ENCODE measurements around the gene GRK4. TPM values are rescaled to one million over a fixed set of nuclear protein-coding genes. Genes with fewer than 3 reads are reported as not detected.

GRK4 gene
- total RNA-seq, 1 experiment from 2014 or later = 4.2 TPM

GRCh38 chr4:3083732-3084131, 120.4 kb downstream of the GRK4 start:
- H3K9me3 ChIP-seq (ENCODE audit: control insufficient read depth in 1 of 2, insufficient read depth in 1 of 2, low read depth in 1 of 2, low read length in 2 of 2) = no peaks in the 10 kb centered on the region
- ATAC-seq (no peak), DNase-seq (ENCODE audit: low read depth, low spot score) (no peak)
- no peak overlapping the region for H3K27ac ChIP-seq (ENCODE audit: low read depth, low read length)
- no peaks in the 10 kb centered on the region for H3K4me1 ChIP-seq (ENCODE audit: control insufficient read depth in 1 of 2, insufficient read depth in 2 of 2, low read length in 2 of 2)
- H3K79me2 ChIP-seq (ENCODE audit: insufficient read depth, low read length) = peaks cover 61% of the 10 kb centered on the region
- ChIA-PET RAD21 (ENCODE audit: low non-redundant PET in 1 of 2, low total read pairs in 2 of 2, uncharacterized antibody in 2 of 2, unreplicated experiment in 2 of 2) (no interaction called here), POLR2A (no interaction called here), CTCF (no interaction called here)
- H2AFZ ChIP-seq (ENCODE audit: low read depth, low read length, poor library complexity, severe bottlenecking) = no peak overlapping the region
- H3K4me3 ChIP-seq (replicated peaks in 1 of 2; ENCODE audit: low read depth in 1 of 2, low read length in 2 of 2) = no peak overlapping the region
- BruUV-seq (replicated peaks) = no TSS peak
- no peak overlapping the region for H3K9ac ChIP-seq (ENCODE audit: low read length)
- TF ChIP-seq ZNF274 (IDR thresholded peaks at IDR 0.05; ENCODE audit: low read depth, low read length) (no peak), CBX3 (IDR thresholded peaks at IDR 0.05; ENCODE audit: low read depth) (no peak), RAD21 (IDR thresholded peaks at IDR 0.05; ENCODE audit: low read depth) (no peak), POLR2A (IDR thresholded peaks at IDR 0.05; ENCODE audit: borderline replicate concordance, extremely low read depth, insufficient read depth, insufficient read length) (no peak)
- no peaks in the 10 kb centered on the region for H3K27me3 ChIP-seq (ENCODE audit: insufficient read depth, low read length)
- no peaks in the 10 kb centered on the region for H4K20me1 ChIP-seq (ENCODE audit: insufficient read depth)
- no peak overlapping the region for H3K4me2 ChIP-seq (ENCODE audit: low read length)
- H3K36me3 ChIP-seq (ENCODE audit: control insufficient read depth in 1 of 2, insufficient read depth in 2 of 2, low read length in 2 of 2) = no peaks in the 10 kb centered on the region
- intact Hi-C loops (cut with micrococcal nuclease) = no loop called here
- H3K9me2 ChIP-seq (ENCODE audit: insufficient read depth) = no peaks in the 10 kb centered on the region

DNA sequence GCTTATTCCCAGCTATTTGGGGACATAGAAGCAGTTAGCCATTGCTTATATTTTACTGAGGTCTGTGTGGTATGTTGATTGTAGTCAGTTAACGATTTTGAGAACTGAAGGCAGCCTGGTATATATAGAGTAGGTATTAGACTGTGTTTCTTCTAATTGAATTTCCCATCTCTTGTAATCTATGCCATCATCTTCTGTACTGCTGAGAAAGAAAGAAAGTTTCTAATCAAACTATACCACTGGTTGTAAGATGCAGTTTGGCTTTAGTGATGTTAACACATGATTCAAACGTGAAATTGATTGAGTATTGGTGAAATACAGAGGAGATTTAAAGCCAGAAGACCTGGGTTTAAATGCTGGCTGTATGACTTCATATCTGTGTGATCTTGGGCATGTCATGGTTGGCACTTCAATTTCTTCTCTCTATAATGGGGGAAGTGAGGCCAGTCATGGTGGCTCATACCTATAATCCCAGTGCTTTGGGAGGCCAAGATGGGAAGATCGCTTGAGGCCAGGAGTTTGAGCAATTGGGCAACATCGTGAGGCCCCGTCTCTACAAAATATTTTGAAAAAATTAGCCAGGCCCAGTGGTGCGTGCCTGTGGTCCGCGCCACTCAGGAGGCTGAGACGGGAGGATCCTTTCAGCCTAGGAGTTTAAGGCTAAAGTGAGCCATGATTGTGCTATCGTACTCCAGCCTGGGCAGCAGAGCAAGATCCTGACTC, 122.7 kb downstream of the GRK4 start:
- DNase-seq (ENCODE audit: low read depth, low spot score) (no peak), ATAC-seq (no peak)
- Histone ChIP-seq H4K20me1 (ENCODE audit: insufficient read depth) (no peaks in the 10 kb centered on the region), H3K79me2 (ENCODE audit: insufficient read depth, low read length) (peaks cover 38% of the 10 kb centered on the region), H2AFZ (ENCODE audit: low read depth, low read length, poor library complexity, severe bottlenecking) (no peak overlapping the region), H3K9me3 (ENCODE audit: control insufficient read depth in 1 of 2, insufficient read depth in 1 of 2, low read depth in 1 of 2, low read length in 2 of 2) (no peaks in the 10 kb centered on the region), H3K4me3 (replicated peaks in 1 of 2; ENCODE audit: low read depth in 1 of 2, low read length in 2 of 2) (no peak overlapping the region), H3K4me1 (ENCODE audit: control insufficient read depth in 1 of 2, insufficient read depth in 2 of 2, low read length in 2 of 2) (no peaks in the 10 kb centered on the region), H3K9ac (ENCODE audit: low read length) (no peak overlapping the region), H3K36me3 (ENCODE audit: control insufficient read depth in 1 of 2, insufficient read depth in 2 of 2, low read length in 2 of 2) (0 out of 4 replicates have a peak, but pooled peaks cover 0 to 2% of the 10 kb centered on the region in 2 experiments), H3K27ac (ENCODE audit: low read depth, low read length) (no peak overlapping the region), H3K4me2 (ENCODE audit: low read length) (no peak overlapping the region), H3K9me2 (ENCODE audit: insufficient read depth) (no peaks in the 10 kb centered on the region), H3K27me3 (ENCODE audit: insufficient read depth, low read length) (no peaks in the 10 kb centered on the region)
- POLR2A ChIA-PET = no interaction called here
- intact Hi-C loops (cut with micrococcal nuclease) = no loop called here
- RAD21 ChIA-PET (ENCODE audit: low non-redundant PET in 1 of 2, low total read pairs in 2 of 2, uncharacterized antibody in 2 of 2, unreplicated experiment in 2 of 2) = no interaction called here
- TF ChIP-seq RAD21 (IDR thresholded peaks at IDR 0.05; ENCODE audit: low read depth) (no peak), JUND (IDR thresholded peaks at IDR 0.05) (no peak), EZH2phosphoT487 (IDR thresholded peaks at IDR 0.05; ENCODE audit: borderline replicate concordance) (no peak), ATF3 (IDR thresholded peaks at IDR 0.05) (no peak), CBX3 (IDR thresholded peaks at IDR 0.05; ENCODE audit: low read depth) (no peak), FOSL1 (IDR thresholded peaks at IDR 0.05; ENCODE audit: low read depth) (no peak), CEBPB (IDR thresholded peaks at IDR 0.05; ENCODE audit: low read depth) (no peak), SP1 (IDR thresholded peaks at IDR 0.05; ENCODE audit: low read depth) (no peak), TCF7L2 (IDR thresholded peaks at IDR 0.05; ENCODE audit: borderline replicate concordance, extremely low read depth, insufficient read depth, insufficient read length) (no peak), YY1 (IDR thresholded peaks at IDR 0.05; ENCODE audit: extremely low read depth, insufficient replicate concordance, low read depth, low read length) (no peak)
- TF ChIP-seq, protein P1, sequence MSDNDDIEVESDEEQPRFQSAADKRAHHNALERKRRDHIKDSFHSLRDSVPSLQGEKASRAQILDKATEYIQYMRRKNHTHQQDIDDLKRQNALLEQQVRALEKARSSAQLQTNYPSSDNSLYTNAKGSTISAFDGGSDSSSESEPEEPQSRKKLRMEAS (IDR thresholded peaks at IDR 0.05) = no peak
- no TSS peak for BruUV-seq (replicated peaks)
- CTCF ChIA-PET = no interaction called here
